ENCODE results near the gene TSPAN9.

Gene TSPAN9

DNA sequence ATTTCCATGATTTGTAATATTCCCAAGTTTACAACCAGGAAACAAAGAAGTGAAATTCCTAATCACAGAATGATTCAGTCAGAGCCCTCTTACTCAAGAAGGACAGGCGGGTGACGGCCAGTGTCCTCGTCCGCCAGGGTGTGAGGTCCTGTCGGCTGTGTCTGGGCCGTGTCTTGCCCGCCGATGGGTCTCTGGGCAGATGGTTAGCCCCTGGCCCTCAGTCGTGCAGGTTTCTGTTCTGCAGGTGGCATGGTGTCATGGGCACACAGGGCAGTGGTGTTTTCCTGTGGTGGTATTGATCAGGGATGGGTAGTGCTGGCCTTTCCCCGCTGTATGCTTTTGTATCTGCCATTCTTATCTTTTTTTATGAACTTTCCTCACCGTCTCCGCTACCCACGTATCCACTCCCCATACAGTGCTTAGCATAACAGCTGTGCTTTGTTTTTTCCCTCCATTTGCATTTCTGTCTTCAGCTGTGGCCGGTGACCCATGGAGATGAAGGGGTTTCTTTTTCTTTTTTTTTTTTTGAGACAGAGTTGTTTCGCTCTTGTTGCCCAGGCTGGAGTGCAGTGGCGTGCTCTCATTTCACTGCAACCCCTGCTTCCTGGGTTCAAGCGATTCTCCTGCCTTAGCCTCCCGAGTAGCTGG, 100.7 kb downstream of the TSPAN9 start:
- H3K27ac Mint-ChIP-seq = no peak overlapping the region
- H3K4me3 Mint-ChIP-seq = no peak overlapping the region
- peaks cover 23% of the 10 kb centered on the region for H3K27me3 Mint-ChIP-seq (ENCODE audit: low read depth)
- DNase-seq (ENCODE audit: low spot score) = no peak
- H3K36me3 Mint-ChIP-seq (ENCODE audit: low read depth) = no peaks in the 10 kb centered on the region
- no peaks in the 10 kb centered on the region for H3K9me3 Mint-ChIP-seq
- no peaks in the 10 kb centered on the region for H3K4me1 Mint-ChIP-seq (ENCODE audit: low read depth)

DNA sequence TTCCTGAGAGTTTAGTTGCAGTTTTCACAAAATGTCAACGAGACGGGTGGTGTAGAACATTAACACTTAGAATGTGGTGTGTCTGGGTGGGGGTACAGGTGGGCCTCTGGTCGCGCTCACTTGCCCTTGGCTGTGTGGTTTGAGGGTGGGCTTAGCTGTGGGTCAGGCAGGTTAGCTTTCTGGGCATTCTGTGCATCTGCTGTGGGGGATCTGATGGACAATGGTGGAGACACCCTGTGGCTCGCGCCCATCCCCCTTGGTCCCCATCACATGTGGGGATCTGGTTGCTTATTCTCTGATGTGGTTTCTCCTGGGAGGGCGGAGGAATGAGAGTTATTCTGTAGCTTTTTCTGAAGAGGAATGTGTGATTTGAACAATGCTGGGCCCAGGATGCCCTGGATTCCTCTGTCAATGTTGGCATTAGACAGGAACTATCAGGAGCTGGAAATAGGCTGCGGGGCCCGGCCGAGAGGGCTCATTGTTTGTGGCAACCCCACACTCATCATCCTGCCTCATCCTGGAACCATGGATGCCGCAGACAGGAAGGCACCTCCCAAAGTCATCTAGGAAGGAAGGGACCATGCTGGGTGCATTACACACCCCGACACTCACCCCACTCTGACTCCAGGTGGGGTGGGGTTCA, 101.6 kb downstream of the TSPAN9 start:
- no peak for DNase-seq (ENCODE audit: low spot score)
- Mint-ChIP-seq H3K4me3 (no peak overlapping the region), H3K27me3 (ENCODE audit: low read depth) (peaks cover 21% of the 10 kb centered on the region), H3K27ac (no peak overlapping the region), H3K4me1 (ENCODE audit: low read depth) (no peaks in the 10 kb centered on the region), H3K36me3 (ENCODE audit: low read depth) (no peaks in the 10 kb centered on the region), H3K9me3 (no peaks in the 10 kb centered on the region)

DNA sequence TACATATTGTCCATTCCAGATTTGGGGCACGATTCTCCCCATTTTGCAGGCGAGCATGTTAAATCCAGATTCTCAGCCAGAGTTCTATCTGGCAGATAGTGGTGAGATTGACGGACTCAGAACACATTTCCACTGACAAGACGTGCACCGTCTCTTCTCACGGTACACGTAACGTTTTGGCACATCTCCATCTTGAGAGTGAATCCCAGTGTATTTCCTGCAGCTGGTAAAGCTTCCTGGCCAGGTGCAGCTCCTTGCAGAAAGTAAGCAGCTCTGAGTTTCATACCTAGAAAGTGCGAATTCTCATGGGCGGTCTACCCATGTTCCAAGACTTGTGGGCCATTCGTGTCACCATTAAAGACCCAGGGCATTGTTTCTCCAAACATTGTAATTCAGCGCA, 102.6 kb downstream of the TSPAN9 start:
- no peaks in the 10 kb centered on the region for H3K36me3 Mint-ChIP-seq (ENCODE audit: low read depth)
- no peak overlapping the region for H3K27ac Mint-ChIP-seq
- H3K27me3 Mint-ChIP-seq (ENCODE audit: low read depth) = peaks cover 21% of the 10 kb centered on the region
- H3K4me3 Mint-ChIP-seq = no peak overlapping the region
- no peaks in the 10 kb centered on the region for H3K9me3 Mint-ChIP-seq
- no peaks in the 10 kb centered on the region for H3K4me1 Mint-ChIP-seq (ENCODE audit: low read depth)
- no peak for DNase-seq (ENCODE audit: low spot score)

DNA sequence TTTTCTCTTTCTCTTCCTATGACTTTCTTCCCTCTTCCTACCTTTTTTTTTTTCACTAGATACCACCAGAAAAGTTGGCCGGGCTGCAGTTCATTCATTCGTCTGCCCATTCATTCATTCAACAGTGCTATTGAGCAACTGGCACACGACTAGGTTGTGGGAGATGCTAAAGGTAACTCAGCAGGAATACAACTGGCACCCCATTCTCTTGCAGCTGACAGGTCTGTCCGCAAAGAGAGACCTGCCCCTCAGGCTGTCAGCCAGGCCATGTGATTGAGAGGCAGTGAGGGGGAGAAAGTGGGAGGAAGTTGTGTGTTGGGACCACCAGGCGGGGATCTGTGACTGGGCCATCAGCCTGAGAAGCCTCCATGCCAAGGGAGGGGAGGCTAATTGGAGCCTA, 105.2 kb downstream of the TSPAN9 start:
- no peak for DNase-seq (ENCODE audit: low spot score)
- Mint-ChIP-seq H3K4me1 (ENCODE audit: low read depth) (no peaks in the 10 kb centered on the region), H3K27ac (no peak overlapping the region), H3K9me3 (no peaks in the 10 kb centered on the region), H3K27me3 (ENCODE audit: low read depth) (peaks cover 21% of the 10 kb centered on the region), H3K4me3 (no peak overlapping the region), H3K36me3 (ENCODE audit: low read depth) (no peaks in the 10 kb centered on the region)

DNA sequence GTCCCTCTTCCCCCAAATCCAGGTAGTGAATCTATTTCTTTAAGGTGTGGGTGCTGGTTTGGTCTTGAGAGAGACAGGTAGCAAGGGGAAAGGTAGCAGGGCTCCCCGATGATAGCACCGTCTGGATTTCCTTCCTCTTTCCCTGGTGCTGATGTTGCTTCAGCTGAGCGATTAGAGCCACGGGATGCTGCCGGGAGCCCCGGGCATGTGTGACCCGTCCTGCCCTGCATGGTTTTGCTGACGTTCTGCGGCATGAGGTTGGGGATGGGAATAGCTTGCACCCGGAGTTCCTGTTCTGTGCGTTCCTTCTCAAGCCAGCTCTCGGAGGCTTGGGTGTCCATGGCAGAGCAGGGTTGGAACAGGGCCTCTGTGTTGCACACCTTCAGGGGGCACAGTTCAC, 107.3 kb downstream of the TSPAN9 start:
- no peaks in the 10 kb centered on the region for H3K9me3 Mint-ChIP-seq
- no peak overlapping the region for H3K4me3 Mint-ChIP-seq
- no peaks in the 10 kb centered on the region for H3K36me3 Mint-ChIP-seq (ENCODE audit: low read depth)
- H3K27ac Mint-ChIP-seq = no peak overlapping the region
- no peak for DNase-seq (ENCODE audit: low spot score)
- H3K27me3 Mint-ChIP-seq (ENCODE audit: low read depth) = peaks cover 9% of the 10 kb centered on the region
- H3K4me1 Mint-ChIP-seq (ENCODE audit: low read depth) = no peaks in the 10 kb centered on the region

DNA sequence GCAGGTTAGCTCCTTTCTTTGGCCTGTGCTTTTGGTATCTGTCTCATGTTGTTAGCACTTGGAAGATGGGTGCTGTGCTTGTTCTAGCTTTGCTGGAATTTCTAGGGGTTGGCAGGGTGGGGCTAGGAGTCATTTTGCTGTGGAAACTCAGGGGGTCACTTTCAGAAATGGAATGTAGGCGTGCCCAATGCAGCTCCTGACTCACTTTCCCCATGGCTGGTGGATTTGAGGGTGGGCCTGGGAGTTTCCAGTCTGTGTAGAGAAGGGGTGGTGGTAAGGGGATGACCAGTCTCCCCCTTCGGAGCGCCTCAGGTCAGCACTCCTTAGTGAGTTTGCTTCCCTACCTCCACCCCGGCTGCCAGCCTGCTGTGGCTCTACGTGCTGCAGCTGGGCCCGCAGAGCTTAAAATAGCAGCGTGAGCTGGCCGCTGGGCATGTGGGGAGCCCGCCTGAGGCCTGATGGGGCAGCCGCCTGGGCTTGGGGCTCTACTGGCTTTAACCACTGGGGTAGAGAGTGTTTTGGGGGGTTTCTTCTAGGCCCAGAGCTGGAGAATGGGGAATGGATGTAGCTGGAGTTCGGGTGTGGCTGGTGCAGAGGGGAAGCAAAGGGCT, 108.2 kb downstream of the TSPAN9 start:
- Mint-ChIP-seq H3K36me3 (ENCODE audit: low read depth) (no peaks in the 10 kb centered on the region), H3K9me3 (no peaks in the 10 kb centered on the region), H3K27ac (no peak overlapping the region), H3K4me1 (ENCODE audit: low read depth) (no peaks in the 10 kb centered on the region), H3K4me3 (no peak overlapping the region), H3K27me3 (ENCODE audit: low read depth) (peaks cover 3% of the 10 kb centered on the region)
- no peak for DNase-seq (ENCODE audit: low spot score)

DNA sequence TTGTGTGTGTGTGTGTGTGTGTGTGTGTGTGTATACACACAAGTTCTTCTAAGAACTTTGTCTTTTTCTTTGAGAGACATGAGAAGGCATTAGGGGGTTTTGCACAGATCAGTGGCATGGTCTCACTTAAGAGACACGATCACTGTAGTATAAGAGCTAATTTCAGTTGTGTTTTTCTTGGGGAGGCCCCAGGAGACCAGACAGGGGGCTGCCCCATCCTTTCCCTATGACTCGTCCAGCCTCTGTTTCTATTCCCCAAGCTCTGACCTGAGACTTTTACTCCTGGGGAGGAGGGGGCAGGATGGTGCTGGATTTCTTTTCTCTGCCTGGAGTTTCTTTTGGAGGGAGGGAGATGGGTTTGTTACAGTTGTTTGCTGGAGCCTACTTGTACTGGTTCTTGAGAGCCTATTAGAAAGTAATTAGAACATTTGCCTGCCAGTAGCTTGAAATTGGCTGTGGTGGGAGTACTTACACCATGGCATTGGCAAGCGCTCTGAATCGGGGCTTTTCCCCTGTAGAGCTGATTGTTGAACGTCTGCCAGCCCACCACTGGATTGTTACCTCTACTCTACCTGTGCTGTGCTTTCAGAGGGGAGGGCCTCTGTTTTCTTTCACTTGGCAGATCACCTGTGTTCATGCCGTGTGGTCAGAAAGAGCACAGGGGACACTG, 109.5 kb downstream of the TSPAN9 start:
- Mint-ChIP-seq H3K36me3 (ENCODE audit: low read depth) (no peaks in the 10 kb centered on the region), H3K27ac (no peak overlapping the region), H3K4me3 (no peak overlapping the region), H3K27me3 (ENCODE audit: low read depth) (no peaks in the 10 kb centered on the region), H3K4me1 (ENCODE audit: low read depth) (no peaks in the 10 kb centered on the region), H3K9me3 (no peaks in the 10 kb centered on the region)
- DNase-seq (ENCODE audit: low spot score) = no peak

DNA sequence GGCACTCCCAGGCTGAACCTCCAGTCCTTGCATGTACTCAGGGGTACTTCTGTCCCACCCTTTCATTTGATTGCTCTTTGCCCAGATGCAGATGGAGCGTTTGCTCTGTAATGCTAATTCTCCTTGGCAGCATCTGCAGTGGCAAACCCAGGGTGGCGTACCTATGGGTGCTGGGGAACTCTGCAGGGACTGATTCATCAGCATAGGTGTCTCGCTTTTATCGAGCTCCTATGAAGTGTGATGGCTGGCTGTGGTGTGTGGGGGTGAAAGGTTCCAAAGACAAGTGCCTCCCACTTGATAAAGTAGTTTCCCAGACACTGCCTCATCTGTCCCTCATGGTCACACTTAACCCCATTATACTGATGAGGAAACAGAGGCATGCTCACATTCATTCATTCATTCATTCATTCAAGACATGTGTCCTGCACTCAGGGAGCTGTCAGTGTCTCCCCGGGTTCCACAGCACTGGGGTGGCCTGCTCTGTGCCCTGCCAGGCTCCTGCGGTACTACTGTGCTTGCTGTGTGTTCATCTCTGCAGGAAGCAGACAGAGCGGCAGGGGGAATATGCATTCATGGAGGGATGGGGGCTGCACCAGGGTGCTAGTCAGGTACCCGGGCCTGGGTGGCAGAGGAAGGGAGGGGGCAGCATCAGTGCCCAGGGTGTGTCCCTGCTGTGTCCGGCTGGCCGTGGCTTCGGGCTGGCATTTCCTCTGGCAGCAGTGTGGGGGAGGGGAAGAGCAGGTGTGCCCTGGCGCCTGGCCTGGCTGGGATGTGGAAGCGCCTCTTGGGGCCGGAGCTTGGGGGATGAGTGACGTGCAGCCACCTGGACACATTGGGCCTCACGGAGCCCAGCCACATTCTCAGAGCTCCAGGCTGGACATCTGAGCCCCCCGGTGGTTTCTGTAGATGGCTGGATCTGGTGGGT, 110.9 kb downstream of the TSPAN9 start:
- Mint-ChIP-seq H3K27me3 (ENCODE audit: low read depth) (no peaks in the 10 kb centered on the region), H3K36me3 (ENCODE audit: low read depth) (no peaks in the 10 kb centered on the region), H3K4me1 (ENCODE audit: low read depth) (no peaks in the 10 kb centered on the region), H3K4me3 (no peak overlapping the region), H3K27ac (no peak overlapping the region), H3K9me3 (no peaks in the 10 kb centered on the region)
- DNase-seq (ENCODE audit: low spot score) = no peak

DNA sequence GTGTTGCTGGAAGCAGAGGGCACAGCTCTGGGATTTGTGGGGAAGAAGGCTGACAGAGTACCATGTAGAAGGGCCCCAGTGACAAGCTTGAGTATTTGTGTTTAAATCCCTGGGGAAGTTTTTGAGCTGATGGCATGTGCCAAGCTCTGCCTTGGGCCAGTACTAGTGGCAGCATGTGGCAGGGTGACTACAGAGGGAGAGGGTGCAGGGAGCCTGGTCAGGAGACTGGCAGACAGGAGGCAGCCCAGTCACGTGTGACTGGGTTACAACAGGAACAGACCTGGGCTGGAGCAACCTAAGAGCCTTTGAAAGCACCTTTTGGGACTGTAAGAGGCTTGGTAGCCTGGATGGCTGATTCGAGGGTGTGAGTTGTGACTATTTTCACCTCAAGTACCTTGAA, 112.1 kb downstream of the TSPAN9 start:
- no peaks in the 10 kb centered on the region for H3K27me3 Mint-ChIP-seq (ENCODE audit: low read depth)
- H3K4me3 Mint-ChIP-seq = no peak overlapping the region
- H3K27ac Mint-ChIP-seq = no peak overlapping the region
- no peak for DNase-seq (ENCODE audit: low spot score)
- no peaks in the 10 kb centered on the region for H3K9me3 Mint-ChIP-seq
- H3K36me3 Mint-ChIP-seq (ENCODE audit: low read depth) = no peaks in the 10 kb centered on the region
- H3K4me1 Mint-ChIP-seq (ENCODE audit: low read depth) = no peaks in the 10 kb centered on the region

DNA sequence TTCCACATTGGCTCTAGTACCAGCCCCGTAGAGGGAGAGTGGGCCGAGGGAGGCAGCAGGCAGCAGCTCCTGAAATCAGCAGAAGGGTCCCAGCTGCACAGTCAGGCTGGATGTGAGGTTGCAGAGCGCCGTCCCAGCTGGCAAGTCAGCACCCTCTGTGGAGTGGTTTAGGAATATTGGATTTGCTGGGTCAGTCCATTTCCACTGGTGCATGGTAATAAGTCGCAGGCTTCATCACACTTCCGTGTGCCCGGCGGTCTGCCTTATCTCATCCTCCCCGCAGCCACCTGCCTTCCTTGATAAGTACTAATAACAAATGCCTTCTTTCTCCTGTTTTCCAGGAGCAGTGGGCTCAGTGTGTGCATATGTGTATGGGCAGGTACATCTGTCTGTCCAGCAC, 112.9 kb downstream of the TSPAN9 start:
- no peak for DNase-seq (ENCODE audit: low spot score)
- Mint-ChIP-seq H3K27me3 (ENCODE audit: low read depth) (no peaks in the 10 kb centered on the region), H3K9me3 (no peaks in the 10 kb centered on the region), H3K4me3 (no peak overlapping the region), H3K4me1 (ENCODE audit: low read depth) (no peaks in the 10 kb centered on the region), H3K27ac (no peak overlapping the region), H3K36me3 (ENCODE audit: low read depth) (no peaks in the 10 kb centered on the region)

DNA sequence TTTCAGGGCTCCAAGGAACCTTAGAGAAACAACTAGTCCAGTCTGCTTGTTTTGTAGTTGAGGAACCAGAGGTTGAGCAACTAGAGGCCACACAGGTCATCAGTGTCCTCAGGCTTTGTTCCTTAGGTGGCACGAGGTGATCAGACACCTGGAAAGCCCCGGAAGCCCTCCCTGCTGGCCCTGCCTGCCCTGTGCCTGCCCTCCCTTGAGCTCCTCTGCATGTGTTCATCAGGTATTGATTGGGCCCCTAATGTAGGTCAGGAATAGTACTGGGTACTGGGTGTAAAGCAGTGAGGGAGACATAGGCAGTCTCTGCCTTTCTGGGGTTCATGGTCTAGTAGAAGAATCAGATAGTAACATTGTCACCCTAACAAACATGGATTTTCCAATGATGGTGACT, 114.3 kb downstream of the TSPAN9 start:
- no peaks in the 10 kb centered on the region for H3K27me3 Mint-ChIP-seq (ENCODE audit: low read depth)
- H3K4me3 Mint-ChIP-seq = no peak overlapping the region

DNA sequence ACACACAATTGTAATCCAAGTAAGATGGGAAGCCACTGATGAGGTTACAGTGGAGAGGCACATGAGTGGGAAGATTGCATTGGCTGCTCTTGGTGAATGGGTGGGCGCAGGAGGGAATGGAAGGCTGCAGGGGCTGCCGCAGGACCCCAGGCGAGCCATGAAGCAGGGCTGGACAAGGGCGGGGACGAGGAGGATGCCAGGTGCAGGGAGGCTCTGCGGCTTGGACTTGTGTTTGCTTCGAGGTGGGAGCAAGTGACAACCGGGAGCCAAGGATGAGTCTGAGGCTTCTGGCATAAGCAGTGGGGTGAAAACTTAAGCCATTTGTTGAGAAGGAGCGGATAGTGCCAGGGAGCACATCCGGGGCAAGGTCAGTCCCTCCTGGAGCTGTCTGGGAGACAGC, 115.0 kb downstream of the TSPAN9 start:
- DNase-seq (ENCODE audit: low spot score) = no peak
- Mint-ChIP-seq H3K4me1 (ENCODE audit: low read depth) (no peaks in the 10 kb centered on the region), H3K36me3 (ENCODE audit: low read depth) (no peaks in the 10 kb centered on the region), H3K27me3 (ENCODE audit: low read depth) (peaks cover 3% of the 10 kb centered on the region), H3K27ac (no peak overlapping the region), H3K9me3 (no peaks in the 10 kb centered on the region), H3K4me3 (no peak overlapping the region)

More for the DNA sequence above, 114.3 kb downstream of the TSPAN9 start:
- Mint-ChIP-seq H3K36me3 (ENCODE audit: low read depth) (no peaks in the 10 kb centered on the region), H3K4me1 (ENCODE audit: low read depth) (no peaks in the 10 kb centered on the region), H3K27ac (no peak overlapping the region), H3K9me3 (no peaks in the 10 kb centered on the region)
- no peak for DNase-seq (ENCODE audit: low spot score)

DNA sequence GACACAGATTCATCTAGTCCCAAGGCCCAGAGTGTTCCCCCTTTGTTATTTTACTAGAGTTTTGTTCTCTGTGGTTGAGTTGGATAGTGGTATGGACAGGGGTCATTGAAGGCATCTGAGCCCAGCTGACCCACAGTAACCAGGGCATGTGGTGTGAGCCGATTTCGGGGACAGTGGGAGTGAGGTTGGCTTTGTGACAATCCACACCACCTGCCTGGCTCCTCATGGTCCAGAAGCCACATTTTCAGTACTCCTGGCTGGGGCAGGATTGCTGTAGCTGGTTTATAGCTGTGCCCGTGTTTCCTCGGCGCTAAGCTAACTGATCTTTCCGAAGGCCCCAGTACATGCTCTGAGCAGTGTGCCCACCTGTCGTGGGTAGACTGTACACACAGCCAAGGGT, 116.0 kb downstream of the TSPAN9 start:
- no peak overlapping the region for H3K4me3 Mint-ChIP-seq
- no peaks in the 10 kb centered on the region for H3K4me1 Mint-ChIP-seq (ENCODE audit: low read depth)
- DNase-seq (ENCODE audit: low spot score) = no peak
- no peak overlapping the region for H3K27ac Mint-ChIP-seq
- peaks cover 3% of the 10 kb centered on the region for H3K27me3 Mint-ChIP-seq (ENCODE audit: low read depth)
- no peaks in the 10 kb centered on the region for H3K36me3 Mint-ChIP-seq (ENCODE audit: low read depth)
- no peaks in the 10 kb centered on the region for H3K9me3 Mint-ChIP-seq
